NOMO-1 treated with DMSO at 0.1 percent for 48 hours (cell line): ENCODE data around the gene LGALS9B.
"Not testable (repeated sequence)": the region's sequence is repeated elsewhere in the genome, so short reads cannot be mapped to it uniquely, and the experiment has no call there.

ENCODE experiments used
- DNase-seq: peaks from one replicate; lab custom pipeline; 2025; ENCODE audit not compliant: unreplicated experiment; lab: John Stamatoyannopoulos, UW

Gene LGALS9B

GRCh38 chr17:20467447-20467846, at the start of gene LGALS9B:
Gene LGALS9B, minus strand, starts transcription at chr17:20467539. Its CDS starts 69 bp downstream, at chr17:20467470.
- not testable (repeated sequence) for DNase-seq

GRCh38 chr17:20516986-20517385, 49.6 kb upstream of the LGALS9B start:
- not testable (repeated sequence) for DNase-seq

- DNase-seq, result not testable (repeated sequence)
Observed at GRCh38 chr17:20515099-20515498, 47.8 kb upstream of the LGALS9B start.

GRCh38 chr17:20513539-20513938, 46.2 kb upstream of the LGALS9B start:
- not testable (repeated sequence) for DNase-seq

GRCh38 chr17:20512378-20512777, 45.0 kb upstream of the LGALS9B start:
- not testable (repeated sequence) for DNase-seq

- DNase-seq, result not testable (repeated sequence)
Observed at GRCh38 chr17:20511778-20512177, 44.4 kb upstream of the LGALS9B start.

- not testable (repeated sequence) for DNase-seq
Observed at GRCh38 chr17:20505333-20505732, 38.0 kb upstream of the LGALS9B start.

GRCh38 chr17:20504388-20505066, 37.2 kb upstream of the LGALS9B start:
- not testable (repeated sequence) for DNase-seq

- not testable (repeated sequence) for DNase-seq
Observed at GRCh38 chr17:20501896-20502295, 34.6 kb upstream of the LGALS9B start.

- DNase-seq, result not testable (repeated sequence)
Observed at GRCh38 chr17:20500346-20500745, 33.0 kb upstream of the LGALS9B start.

- not testable (repeated sequence) for DNase-seq
Observed at GRCh38 chr17:20495420-20495819, 28.1 kb upstream of the LGALS9B start.

- not testable (repeated sequence) for DNase-seq
Observed at GRCh38 chr17:20494735-20495134, 27.4 kb upstream of the LGALS9B start.

GRCh38 chr17:20494147-20494546, 26.8 kb upstream of the LGALS9B start:
- not testable (repeated sequence) for DNase-seq

GRCh38 chr17:20492971-20493370, 25.6 kb upstream of the LGALS9B start:
- DNase-seq, result not testable (repeated sequence)

- not testable (repeated sequence) for DNase-seq
Observed at GRCh38 chr17:20492099-20492498, 24.8 kb upstream of the LGALS9B start.

- not testable (repeated sequence) for DNase-seq
Observed at GRCh38 chr17:20484930-20485329, 17.6 kb upstream of the LGALS9B start.

GRCh38 chr17:20479889-20480591, 12.7 kb upstream of the LGALS9B start:
- DNase-seq, result not testable (repeated sequence)

- DNase-seq, result not testable (repeated sequence)
Observed at GRCh38 chr17:20477398-20478071, 10.2 kb upstream of the LGALS9B start.

- DNase-seq, result not testable (repeated sequence)
Observed at GRCh38 chr17:20475137-20475831, 7.9 kb upstream of the LGALS9B start.

- DNase-seq, result not testable (repeated sequence)
Observed at GRCh38 chr17:20474081-20474480, 6.7 kb upstream of the LGALS9B start.

- not testable (repeated sequence) for DNase-seq
Observed at GRCh38 chr17:20469946-20470345, 2.6 kb upstream of the LGALS9B start.
